HG02852 (cell line): ENCODE results near the gene NLRP1.

Experiments used
- ATAC-seq: cut with Tn5 transposase; IDR thresholded peaks from one replicate; pipeline ENCODE4 v1.9.1; 2021; ENCODE audit warnings: mild to moderate bottlenecking, moderate library complexity; ENCODE audit not compliant: unreplicated experiment

The NLRP1 gene

GRCh38 chr17:5558815-5559785 lies 25.2 kb downstream of the NLRP1 start:
- ATAC-seq, result no peak

- ATAC-seq, result no peak
Measured at GRCh38 chr17:5557990-5558389, 26.3 kb downstream of the NLRP1 start.

- ATAC-seq, result no peak
Measured at GRCh38 chr17:5557485-5557884, 26.8 kb downstream of the NLRP1 start.

GRCh38 chr17:5555254-5555653 lies 29.1 kb downstream of the NLRP1 start:
- ATAC-seq, result no peak

DNA sequence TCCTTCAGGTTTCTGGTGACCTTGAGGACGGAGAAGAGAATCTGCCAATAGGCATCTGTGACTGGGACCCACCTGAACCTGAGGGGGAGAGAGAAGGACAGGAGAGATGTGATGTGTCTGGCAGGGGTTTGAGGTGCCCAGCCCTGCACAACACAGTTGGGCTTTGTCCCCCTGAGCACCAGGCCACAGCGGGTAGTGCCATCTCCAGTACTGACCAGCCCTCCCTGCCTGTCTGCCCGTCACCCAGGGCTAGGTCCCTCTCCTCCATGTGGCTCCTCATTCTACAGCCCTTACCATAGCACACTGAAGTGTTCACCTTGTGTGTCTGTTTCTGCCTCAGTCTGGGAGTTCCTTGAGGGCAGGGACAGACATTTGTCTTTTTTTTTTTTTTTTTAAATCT lies 30.8 kb downstream of the NLRP1 start:
- ATAC-seq, result no peak

GRCh38 chr17:5552841-5553240 lies 31.5 kb downstream of the NLRP1 start:
- no peak for ATAC-seq

DNA sequence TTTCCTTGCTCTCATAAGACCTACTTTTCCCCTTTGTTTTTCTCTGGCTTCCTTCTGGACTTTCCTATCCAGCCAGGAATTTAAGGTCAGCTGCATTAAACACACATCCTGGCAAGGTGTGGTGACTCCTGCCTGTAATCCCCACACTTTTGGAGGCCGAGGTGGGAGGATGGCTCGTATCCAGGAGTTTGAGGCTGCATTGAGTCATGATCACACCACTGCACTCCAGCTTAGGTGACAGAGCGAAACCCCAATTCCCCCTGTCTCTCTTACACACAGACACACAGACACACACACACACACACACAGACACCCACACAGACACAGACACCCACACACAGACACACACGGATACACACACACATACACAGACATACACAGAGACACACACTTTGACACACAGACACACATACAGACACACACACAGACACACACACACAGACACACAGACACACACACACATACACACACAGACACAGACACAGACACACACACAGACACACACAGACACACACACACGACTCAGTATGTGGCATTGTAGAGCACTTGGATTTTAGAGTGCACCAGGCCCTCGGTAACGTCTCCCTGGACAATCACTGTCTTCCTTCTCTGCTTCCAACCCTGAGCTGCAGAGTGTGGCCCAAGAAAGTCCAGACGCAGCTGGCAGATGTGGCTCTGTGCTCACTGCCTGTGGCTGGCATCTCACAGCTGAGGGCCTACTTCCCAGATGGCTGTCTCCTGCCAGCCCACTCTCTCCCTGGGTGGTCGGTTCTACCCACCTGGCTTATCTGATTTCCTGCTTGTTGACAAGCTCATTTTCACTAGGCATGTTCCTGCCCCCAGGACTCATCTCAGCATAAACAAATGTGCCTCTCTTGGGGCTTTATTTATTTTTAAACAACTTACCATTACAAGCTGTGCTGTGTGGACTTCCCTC lies 39.0 kb downstream of the NLRP1 start:
- ATAC-seq, result no peak

- ATAC-seq, result no peak
Measured at GRCh38 chr17:5544115-5544514, 40.2 kb downstream of the NLRP1 start.

GRCh38 chr17:5541610-5542202 lies 42.6 kb downstream of the NLRP1 start:
- no peak for ATAC-seq

DNA sequence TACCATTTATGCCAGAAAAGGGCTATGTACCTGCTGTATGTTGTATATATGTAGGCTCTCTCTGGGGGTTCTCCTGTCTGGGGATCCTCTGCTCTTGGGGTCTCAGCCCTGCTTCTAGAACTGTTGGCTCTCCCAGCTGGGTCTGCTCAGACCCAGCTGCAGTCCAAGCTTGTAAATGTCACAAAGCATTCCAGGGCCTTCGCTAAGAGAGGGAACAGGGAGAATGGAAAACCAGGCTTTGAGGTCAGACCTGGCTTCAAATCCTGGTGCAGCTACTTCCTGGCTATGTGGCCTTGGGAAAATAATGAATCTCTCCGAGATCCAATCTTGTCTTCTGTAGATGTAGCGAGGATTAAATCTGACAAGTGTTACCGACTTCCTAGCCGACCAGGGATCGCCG lies 44.0 kb downstream of the NLRP1 start:
- ATAC-seq, result no peak

DNA sequence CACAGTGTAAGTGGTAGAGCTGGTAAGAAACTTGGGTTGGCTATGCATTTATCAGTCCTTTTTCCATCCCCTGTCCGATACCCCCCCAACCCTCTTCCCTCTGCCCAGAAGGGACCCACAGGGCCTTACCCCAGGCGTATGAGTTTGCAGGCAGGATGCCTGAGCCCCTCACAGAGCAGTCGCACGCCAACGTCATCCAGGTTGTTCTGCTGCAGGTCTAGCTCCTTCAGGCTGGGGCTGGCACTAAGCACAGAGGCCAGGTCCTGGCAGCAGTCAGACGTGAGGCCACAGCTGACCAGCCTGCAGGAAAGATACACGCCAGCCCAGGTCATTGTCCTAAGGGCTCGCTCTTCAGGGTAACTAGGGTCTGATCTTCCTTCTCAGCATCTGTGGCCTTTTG lies 45.0 kb downstream of the NLRP1 start:
- no peak for ATAC-seq

- no peak for ATAC-seq
Measured at GRCh38 chr17:5536866-5537650, 47.3 kb downstream of the NLRP1 start.

DNA sequence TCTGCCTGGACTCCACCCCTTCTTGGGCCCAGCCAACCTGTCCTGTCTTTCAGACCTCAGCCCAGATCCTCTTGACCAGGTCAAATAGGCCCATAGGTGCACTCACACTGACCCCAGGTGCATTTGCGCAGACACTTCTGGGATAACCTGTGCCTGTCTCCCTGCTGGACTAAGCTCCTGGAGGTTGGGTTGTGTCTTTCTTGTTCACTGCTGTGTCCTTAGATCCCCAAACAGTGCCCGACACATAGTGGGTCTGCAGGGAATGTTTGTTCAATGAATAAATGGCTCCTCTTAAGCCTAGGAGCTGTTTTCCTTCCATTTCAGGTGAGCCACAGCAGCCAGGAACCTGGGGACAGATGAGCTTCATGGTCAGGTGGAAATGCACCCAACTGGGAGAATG lies 48.9 kb downstream of the NLRP1 start:
- ATAC-seq, result no peak

DNA sequence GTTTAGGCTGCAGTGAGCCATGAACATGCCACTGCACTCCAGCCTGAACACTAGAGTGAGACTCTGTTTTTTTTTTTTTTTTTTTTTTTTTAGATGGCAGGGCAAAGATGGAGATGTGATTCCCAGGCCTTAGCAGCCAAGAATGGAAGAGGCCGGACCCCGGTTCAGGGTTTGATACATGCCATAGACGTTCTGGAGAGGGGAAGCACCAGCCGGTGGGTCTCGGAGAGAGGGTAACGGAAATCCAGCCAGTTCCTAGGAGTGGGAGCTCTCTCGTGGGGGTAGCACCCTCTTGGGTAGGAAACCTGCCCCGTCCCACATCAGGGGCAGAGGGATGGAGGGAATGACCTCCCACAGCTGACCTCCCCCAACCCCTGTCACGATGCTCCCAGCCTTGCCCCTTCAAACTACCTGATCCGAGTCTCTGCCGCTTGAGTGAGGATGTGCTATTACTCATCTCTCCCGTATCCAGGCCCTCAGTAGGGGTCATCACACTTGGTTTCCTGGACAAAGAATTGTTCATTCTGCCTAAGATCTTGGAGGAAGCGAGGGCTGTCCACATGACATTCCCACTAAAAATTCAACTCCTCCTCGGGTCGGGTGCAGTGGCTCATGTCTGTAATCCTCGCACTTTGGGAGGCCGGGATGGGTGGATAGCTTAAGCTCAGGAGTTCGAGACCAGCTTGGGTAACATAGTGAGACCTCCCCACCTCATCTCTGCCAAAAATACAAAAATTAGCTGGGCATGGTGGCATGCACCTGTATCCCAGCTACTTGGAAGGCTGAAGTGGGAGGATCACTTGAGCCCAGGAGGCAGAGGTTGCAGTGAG lies 50.6 kb downstream of the NLRP1 start:
- ATAC-seq, result no peak

DNA sequence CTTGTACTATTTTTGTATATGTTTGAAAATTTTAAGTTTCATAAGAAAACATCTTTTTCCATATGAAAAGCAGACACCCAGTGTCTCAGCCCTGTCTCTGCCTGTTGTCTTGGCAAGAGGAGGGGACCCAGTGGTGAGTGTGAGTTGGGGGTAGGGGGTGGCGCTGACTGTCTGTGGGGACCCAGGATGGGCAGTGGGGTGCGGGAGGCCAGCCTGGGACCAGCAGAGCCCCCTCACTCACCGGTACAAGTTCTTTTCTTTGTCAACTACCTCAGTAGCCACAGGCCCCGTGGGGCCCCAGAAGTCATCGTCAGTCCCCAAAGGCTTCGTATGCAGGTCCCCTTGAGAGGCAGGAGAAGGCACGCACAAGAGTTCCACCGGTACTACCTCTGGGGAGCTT lies 51.7 kb downstream of the NLRP1 start:
- no peak for ATAC-seq

DNA sequence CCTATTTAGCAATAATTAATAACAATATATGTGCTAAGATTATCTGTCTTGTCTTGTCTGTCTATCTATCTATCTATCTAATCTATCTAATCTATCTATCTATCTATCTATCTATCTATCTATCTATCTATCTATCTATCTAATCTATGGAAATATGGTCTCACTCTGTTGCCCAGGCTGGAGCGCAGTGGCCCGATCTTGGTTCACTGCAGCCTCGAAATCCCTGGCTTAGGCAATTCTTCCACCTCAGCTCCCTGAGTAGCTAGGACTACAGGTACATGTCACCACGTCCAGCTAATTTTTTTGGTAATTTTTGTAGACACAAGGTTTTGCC lies 53.3 kb downstream of the NLRP1 start:
- no peak for ATAC-seq

DNA sequence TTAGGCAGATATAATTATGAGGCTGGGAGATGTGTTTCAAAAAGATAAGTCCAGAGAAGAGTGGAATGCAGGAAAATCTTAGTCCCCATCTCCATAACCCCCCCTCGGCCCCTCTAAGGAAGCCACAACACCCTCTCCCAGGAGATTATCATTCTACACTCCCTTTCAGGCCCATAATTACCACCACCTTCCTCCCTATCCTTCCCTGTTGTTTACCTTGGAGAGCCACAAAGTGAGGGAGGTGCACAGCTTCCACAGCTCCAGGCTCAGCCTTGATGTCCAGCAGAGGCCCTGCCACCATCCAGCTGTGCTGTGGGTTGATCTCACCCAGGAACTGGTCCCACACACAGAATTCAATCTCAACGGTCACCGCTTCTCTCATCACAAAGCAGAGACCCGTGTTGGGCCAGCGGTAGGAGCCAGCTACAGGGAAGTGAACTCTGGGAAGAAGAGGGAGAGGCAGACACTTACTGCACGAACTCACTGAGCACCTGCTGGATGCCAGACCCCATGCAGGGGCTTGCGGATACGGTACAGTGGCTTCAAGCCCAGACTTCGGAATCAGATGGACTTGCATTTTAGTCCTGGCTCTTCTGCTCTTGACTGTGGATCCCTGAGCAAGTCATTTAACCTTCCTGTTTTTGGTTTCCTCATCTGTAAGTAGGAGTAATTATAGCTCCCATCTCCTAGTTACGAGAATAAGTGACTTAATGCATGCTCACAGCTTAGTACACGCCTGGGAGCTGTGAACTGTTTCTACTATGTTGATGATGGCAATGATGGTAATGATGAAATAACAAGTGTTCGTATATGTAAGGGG lies 53.8 kb downstream of the NLRP1 start:
- no peak for ATAC-seq

DNA sequence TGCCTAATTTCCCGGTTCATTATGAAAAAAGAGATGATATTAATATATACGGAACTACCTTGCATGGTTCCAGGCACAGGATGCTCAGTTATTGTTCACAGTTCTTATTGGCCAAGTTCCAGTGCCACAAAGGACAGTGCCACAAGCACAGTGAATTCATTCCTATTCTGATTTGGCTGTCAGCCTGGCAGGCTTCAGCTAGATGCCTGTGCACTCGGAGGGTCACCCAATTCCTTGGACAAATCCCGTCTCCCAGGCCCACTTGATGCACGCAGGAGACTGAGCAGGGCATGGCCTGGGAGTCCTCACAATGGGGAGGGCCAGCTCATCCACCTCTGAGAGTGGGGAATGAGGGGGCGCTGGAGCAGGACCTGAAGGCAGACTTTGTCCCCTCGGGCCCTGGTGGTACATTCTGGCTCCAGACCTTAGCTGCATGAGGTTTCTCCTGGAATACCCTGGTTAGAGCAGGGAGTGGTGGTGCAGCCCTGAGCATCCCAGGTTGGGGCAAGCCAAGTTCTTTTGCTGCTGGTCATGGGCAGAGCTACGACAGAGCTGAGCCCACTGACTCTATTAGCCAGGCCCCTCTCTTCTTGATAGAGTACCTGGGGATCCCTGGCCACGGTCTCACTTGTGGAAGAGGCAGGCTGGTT lies 56.6 kb downstream of the NLRP1 start:
- ATAC-seq, result no peak
